LNCaP clone FGC (cell line): ENCODE results near the gene TNS3.
A peak's percentile ranks its signal among the peaks of the same experiment; 100 is the strongest.

Source experiments
- DNase-seq: peaks from one replicate; pipeline ENCODE4 v3.0.0-alpha.2; 2011; ENCODE audit warnings: low read depth
- H3K4me3 ChIP-seq: 2 replicates; pipeline ENCODE4 v1.5.1; 2011; ENCODE audit warnings: mild to moderate bottlenecking, low read depth, low read length, control low read depth
- CTCF ChIP-seq: IDR thresholded peaks from 2 replicates; pipeline ENCODE4 v1.5.1; 2012; ENCODE audit warnings: mild to moderate bottlenecking; ENCODE audit not compliant: control insufficient read depth, insufficient read depth; ENCODE audit errors: extremely low read depth

Gene TNS3

DNA sequence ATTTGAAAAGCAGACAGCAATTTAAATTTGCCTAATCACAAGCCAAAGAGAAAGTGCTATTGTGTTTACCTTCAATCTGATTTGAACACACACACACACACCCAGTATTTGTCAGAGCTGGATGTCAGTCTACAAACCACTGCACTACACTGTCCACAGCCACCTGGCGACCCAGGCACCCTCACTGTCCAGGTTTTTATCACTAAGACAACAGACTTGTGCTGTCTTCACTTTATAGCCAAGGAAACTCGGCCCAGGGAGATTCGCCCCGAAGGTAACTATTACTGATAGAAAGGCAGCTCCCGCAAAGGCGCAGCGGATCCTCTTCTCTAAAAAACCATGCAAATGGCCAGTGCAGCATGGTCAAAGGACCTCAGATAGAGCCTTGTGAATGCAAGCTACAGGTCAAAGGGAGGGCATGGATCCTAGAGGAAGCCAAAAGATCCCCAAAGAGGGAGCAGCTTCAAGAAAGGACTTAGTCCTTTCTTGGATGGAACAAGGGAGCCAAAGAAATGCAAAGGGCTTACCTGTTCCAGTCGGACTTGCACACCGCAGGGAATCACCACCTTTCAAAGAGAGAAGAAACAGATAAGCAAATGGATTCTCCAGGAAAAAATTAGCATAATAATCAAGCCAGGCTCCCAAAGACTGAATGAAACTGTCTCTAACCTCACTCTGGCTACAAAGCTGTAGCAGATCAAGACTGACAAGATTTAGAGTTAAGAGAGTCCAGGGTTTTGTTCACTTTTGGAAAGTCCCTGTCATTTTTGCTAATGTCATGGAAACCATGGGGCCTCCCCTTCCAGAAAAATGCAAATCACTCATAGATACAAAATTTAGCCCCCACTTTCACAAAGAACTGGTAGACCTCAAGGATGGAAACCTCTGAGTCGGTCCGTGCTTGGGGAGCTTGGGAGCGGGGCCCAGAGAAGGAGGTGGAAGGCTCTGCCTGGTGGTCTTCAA lies 101.1 kb downstream of the TNS3 start:
- peak; percentile 35 for DNase-seq
- no peak overlapping the region for H3K4me3 ChIP-seq

GRCh38 chr7:47479821-47480575 lies 101.9 kb downstream of the TNS3 start:
- TF ChIP-seq CTCF, result no peak
- no peak overlapping the region for H3K4me3 ChIP-seq
- DNase-seq, result no peak

More for the DNA sequence above, 101.1 kb downstream of the TNS3 start:
- no peak for TF ChIP-seq CTCF

DNA sequence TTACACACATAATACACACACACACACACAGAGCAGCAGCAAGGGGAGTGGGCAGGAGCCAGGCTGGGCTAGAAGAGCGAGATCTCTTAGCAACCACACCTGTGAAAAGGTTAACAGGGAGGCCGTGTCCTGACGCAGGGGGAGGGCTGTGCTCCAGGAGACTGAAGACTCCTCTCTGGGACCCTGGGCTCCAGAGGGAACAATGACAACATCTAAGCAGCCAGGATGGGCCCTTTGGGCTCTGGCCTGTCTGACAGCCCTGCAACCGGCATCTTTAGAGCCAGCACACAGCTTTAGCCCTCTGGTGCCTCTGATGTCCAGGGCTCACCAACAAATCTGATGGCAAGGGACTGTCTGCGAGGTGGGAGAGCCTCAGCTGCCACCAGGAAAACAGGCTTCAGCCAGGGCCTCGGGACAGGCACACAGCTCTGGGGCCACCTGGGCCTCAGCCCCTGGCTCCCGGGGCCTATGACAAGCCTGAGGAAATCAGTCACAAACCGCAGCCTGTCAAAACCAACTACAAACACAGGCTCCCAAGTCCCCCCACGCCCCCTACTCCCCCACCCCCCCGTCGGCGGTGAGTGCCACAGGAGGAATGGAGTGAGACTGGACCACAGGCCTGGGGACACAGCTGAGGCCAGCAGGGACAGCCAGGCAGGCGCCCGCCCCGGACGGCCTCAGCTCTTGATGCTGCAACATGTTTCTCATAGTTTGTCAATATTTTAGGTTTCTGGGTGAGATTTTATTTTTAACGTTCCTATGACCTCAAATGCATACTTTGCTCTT lies 102.8 kb downstream of the TNS3 start:
- no peak for TF ChIP-seq CTCF
- H3K4me3 ChIP-seq, result no peak overlapping the region
- no peak for DNase-seq

GRCh38 chr7:47478017-47478344 lies 103.9 kb downstream of the TNS3 start:
- DNase-seq, result no peak
- no peak overlapping the region for H3K4me3 ChIP-seq
- no peak for TF ChIP-seq CTCF

GRCh38 chr7:47477191-47478016 lies 104.5 kb downstream of the TNS3 start:
- no peak for TF ChIP-seq CTCF
- DNase-seq, result no peak
- no peak overlapping the region for H3K4me3 ChIP-seq

DNA sequence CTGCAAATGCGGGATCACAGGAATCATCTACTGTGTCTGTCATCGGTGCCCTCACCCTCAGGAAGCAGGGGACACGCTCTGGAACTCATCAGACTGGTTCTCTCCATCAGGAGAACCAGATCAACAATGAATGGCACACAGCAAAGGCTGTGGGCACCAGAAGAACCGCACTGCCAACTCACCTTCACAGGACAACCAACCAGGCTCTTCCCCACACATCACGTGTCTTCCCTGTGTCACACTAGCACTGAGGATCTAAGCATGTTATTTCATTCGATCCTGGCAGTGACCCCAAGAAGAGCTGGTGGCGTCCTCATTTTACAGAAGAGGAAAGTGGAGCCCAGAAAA lies 106.1 kb downstream of the TNS3 start:
- no peak for DNase-seq
- TF ChIP-seq CTCF, result no peak
- H3K4me3 ChIP-seq, result no peak overlapping the region
